ENCODE measurements around the gene CEP192.

CEP192 gene

GRCh38 chr18:13014232-13014631, 23.1 kb downstream of the CEP192 start:
- TF ChIP-seq EZH2phosphoT487 (IDR thresholded peaks at IDR 0.05; ENCODE audit: borderline replicate concordance, low read length) (no peak), CTCF (IDR thresholded peaks at IDR 0.05; ENCODE audit: low read depth, low read length, poor library complexity, severe bottlenecking) (no peak)
- H3K4me2 ChIP-seq (ENCODE audit: low read length), result no peak overlapping the region

GRCh38 chr18:13014818-13015217, 23.7 kb downstream of the CEP192 start:
- Histone ChIP-seq H3K4me1 (ENCODE audit: control insufficient read depth, low read length) (no peaks in the 10 kb centered on the region), H3K4me2 (ENCODE audit: low read length) (no peak overlapping the region), H3K4me3 (ENCODE audit: low read length) (no peak overlapping the region), H3F3A (ENCODE audit: control insufficient read depth, insufficient read depth) (no peaks in the 10 kb centered on the region), H3K9me2 (replicated peaks; ENCODE audit: control insufficient read depth, low read length) (no peaks in the 10 kb centered on the region), H3K36me3 (ENCODE audit: control insufficient read depth, low read length) (peaks cover 88% of the 10 kb centered on the region), H3K9me3 (ENCODE audit: control insufficient read depth, insufficient read depth, low read length) (no peaks in the 10 kb centered on the region), H4K20me1 (ENCODE audit: control insufficient read depth, insufficient read depth, low read depth, low read length) (peaks cover 3% of the 10 kb centered on the region; the same call in 1 of the 2 replicates), H3K79me2 (ENCODE audit: control insufficient read depth, low read length) (no peaks in the 10 kb centered on the region), H3K27me3 (ENCODE audit: control insufficient read depth, low read length) (no peaks in the 10 kb centered on the region), H3K27ac (ENCODE audit: low read depth, low read length) (no peak overlapping the region)
- no peak for TF ChIP-seq EZH2phosphoT487 (IDR thresholded peaks at IDR 0.05; ENCODE audit: borderline replicate concordance, low read length)
- TF ChIP-seq CTCF (IDR thresholded peaks at IDR 0.05; ENCODE audit: low read depth, low read length, poor library complexity, severe bottlenecking), result no peak

More at GRCh38 chr18:13014232-13014631, 23.1 kb downstream of the CEP192 start:
- Histone ChIP-seq H3K4me3 (ENCODE audit: low read length) (no peak overlapping the region), H3F3A (ENCODE audit: control insufficient read depth, insufficient read depth) (no peaks in the 10 kb centered on the region), H3K36me3 (ENCODE audit: control insufficient read depth, low read length) (peaks cover 91% of the 10 kb centered on the region), H3K4me1 (ENCODE audit: control insufficient read depth, low read length) (no peaks in the 10 kb centered on the region), H3K9me2 (replicated peaks; ENCODE audit: control insufficient read depth, low read length) (no peaks in the 10 kb centered on the region), H3K9me3 (ENCODE audit: control insufficient read depth, insufficient read depth, low read length) (no peaks in the 10 kb centered on the region), H3K27ac (ENCODE audit: low read depth, low read length) (no peak overlapping the region), H4K20me1 (ENCODE audit: control insufficient read depth, insufficient read depth, low read depth, low read length) (peaks cover 3% of the 10 kb centered on the region; the same call in 1 of the 2 replicates), H3K79me2 (ENCODE audit: control insufficient read depth, low read length) (no peaks in the 10 kb centered on the region), H3K27me3 (ENCODE audit: control insufficient read depth, low read length) (no peaks in the 10 kb centered on the region)

- TF ChIP-seq EZH2phosphoT487 (IDR thresholded peaks at IDR 0.05; ENCODE audit: borderline replicate concordance, low read length), result no peak
- Histone ChIP-seq H3K4me3 (ENCODE audit: low read length) (no peak overlapping the region), H4K20me1 (ENCODE audit: control insufficient read depth, insufficient read depth, low read depth, low read length) (peaks cover 3% of the 10 kb centered on the region; the same call in 1 of the 2 replicates)
Measured at GRCh38 chr18:13017247-13017875, 26.2 kb downstream of the CEP192 start.

GRCh38 chr18:13018374-13018773, 27.2 kb downstream of the CEP192 start:
- no peak overlapping the region for H3K4me3 ChIP-seq (ENCODE audit: low read length)
- H3K27ac ChIP-seq (ENCODE audit: low read depth, low read length), result no peak overlapping the region
- H4K20me1 ChIP-seq (ENCODE audit: control insufficient read depth, insufficient read depth, low read depth, low read length), result no peaks in the 10 kb centered on the region
- no peaks in the 10 kb centered on the region for H3K4me1 ChIP-seq (ENCODE audit: control insufficient read depth, low read length)
- no peaks in the 10 kb centered on the region for H3K27me3 ChIP-seq (ENCODE audit: control insufficient read depth, low read length)
- no peaks in the 10 kb centered on the region for H3F3A ChIP-seq (ENCODE audit: control insufficient read depth, insufficient read depth)
- H3K4me2 ChIP-seq (ENCODE audit: low read length), result no peak overlapping the region
- TF ChIP-seq CTCF (IDR thresholded peaks at IDR 0.05; ENCODE audit: low read depth, low read length, poor library complexity, severe bottlenecking), result no peak
- TF ChIP-seq EZH2phosphoT487 (IDR thresholded peaks at IDR 0.05; ENCODE audit: borderline replicate concordance, low read length), result no peak
- H3K9me2 ChIP-seq (replicated peaks; ENCODE audit: control insufficient read depth, low read length), result no peaks in the 10 kb centered on the region
- no peaks in the 10 kb centered on the region for H3K9me3 ChIP-seq (ENCODE audit: control insufficient read depth, insufficient read depth, low read length)
- peaks cover 21% of the 10 kb centered on the region for H3K79me2 ChIP-seq (ENCODE audit: control insufficient read depth, low read length)
- H3K36me3 ChIP-seq (ENCODE audit: control insufficient read depth, low read length), result peaks cover 94% of the 10 kb centered on the region

More at GRCh38 chr18:13017247-13017875, 26.2 kb downstream of the CEP192 start:
- Histone ChIP-seq H3K79me2 (ENCODE audit: control insufficient read depth, low read length) (peaks cover 11% of the 10 kb centered on the region), H3K9me3 (ENCODE audit: control insufficient read depth, insufficient read depth, low read length) (no peaks in the 10 kb centered on the region), H3K27me3 (ENCODE audit: control insufficient read depth, low read length) (no peaks in the 10 kb centered on the region), H3K36me3 (ENCODE audit: control insufficient read depth, low read length) (peaks cover 94% of the 10 kb centered on the region), H3K27ac (ENCODE audit: low read depth, low read length) (no peak overlapping the region), H3K4me1 (ENCODE audit: control insufficient read depth, low read length) (no peaks in the 10 kb centered on the region), H3K4me2 (ENCODE audit: low read length) (no peak overlapping the region), H3F3A (ENCODE audit: control insufficient read depth, insufficient read depth) (no peaks in the 10 kb centered on the region), H3K9me2 (replicated peaks; ENCODE audit: control insufficient read depth, low read length) (no peaks in the 10 kb centered on the region)
